Hepatocyte (in vitro differentiated cells): ENCODE data around the gene PDSS2.

Experiments used
- CTCF ChIP-seq: fragments of 200-600 bp; sonication (generic); IDR thresholded peaks from 2 replicates; pipeline ENCODE4 v1.5.1; 2016; ENCODE audit warnings: antibody characterized with exemption, mild to moderate bottlenecking; ENCODE audit not compliant: poor library complexity
- EZH2 ChIP-seq: fragments of 200-600 bp; sonication (generic); IDR thresholded peaks from 2 replicates; pipeline ENCODE4 v1.6.1; 2016; ENCODE audit warnings: antibody characterized with exemption, mild to moderate bottlenecking, borderline replicate concordance

- TF ChIP-seq CTCF (no peak), EZH2 (no peak)
Observed at GRCh38 chr6:107184435-107184834, 274.9 kb downstream of the PDSS2 start.
